ENCODE measurements around the gene ATP1B4.

Gene ATP1B4

DNA sequence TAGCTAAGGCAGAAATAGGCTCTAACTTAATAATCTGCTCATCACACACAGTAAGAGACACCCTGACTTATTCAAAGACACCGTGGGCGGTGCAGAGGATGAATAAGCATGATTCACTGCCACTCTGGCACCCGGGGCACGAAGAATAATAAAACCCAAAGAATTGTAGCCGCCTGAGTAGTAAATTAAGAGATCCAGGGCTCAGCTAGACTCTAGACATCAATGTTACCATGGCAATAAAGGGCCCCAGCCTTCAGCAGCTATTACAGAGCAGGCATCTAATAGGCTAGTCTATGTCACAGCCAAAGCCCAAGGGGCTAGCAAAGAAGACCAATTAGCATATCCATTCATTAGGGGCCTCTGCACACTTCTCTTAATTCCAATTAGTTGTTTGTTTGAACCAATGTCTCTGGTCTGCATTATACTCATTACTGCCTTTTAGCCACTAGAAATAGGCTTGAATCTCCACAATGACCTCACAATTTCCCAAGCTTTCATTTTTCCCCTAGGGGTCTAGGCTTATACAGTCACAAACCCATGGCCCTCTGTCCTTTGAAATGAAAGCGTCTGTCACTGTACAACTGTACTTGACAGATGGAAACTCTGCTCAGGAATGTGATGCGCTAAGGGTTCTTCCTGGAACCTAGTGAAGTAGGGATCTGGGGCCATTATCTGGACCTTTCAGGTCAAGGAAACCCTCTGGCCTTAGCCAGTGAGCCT, 3.0 kb upstream of the ATP1B4 start:
- Mint-ChIP-seq H3K4me1 (no peaks in the 10 kb centered on the region), H3K36me3 (no peaks in the 10 kb centered on the region), H3K4me3 (no peak overlapping the region), H3K27ac (no peak overlapping the region), H3K9me3 (no peaks in the 10 kb centered on the region)
- peak in 1 of 2 donors; percentile 2 for DNase-seq (ENCODE audit: low spot score in 2 of 2)
- peak; percentile 95 for ATAC-seq

DNA sequence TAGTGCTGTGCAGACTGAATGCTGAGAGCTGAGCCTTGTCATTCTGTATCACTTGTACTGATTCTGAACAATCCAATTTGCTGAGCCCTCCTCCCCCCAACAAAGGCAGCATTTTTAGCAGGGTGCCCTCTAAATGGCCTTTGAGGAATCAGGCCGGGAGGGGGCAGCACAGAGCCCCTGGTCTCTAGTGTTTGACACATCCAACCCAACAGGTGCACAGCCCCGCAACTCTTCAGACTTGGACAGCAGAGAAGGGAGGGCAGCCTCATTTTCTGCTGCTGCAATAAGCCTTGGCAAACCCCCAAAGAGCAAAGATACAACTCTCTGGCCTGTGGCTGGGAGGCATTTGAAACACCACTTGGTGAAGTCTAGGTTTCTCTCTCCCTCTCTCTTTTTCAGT, 3.4 kb downstream of the ATP1B4 start:
- Mint-ChIP-seq H3K27ac (no peak overlapping the region), H3K36me3 (no peaks in the 10 kb centered on the region), H3K4me1 (no peaks in the 10 kb centered on the region), H3K4me3 (no peak overlapping the region), H3K9me3 (no peaks in the 10 kb centered on the region)
- DNase-seq (ENCODE audit: low spot score in 2 of 2) (peak; percentile 15 to 54), ATAC-seq (peak; percentile 40)

DNA sequence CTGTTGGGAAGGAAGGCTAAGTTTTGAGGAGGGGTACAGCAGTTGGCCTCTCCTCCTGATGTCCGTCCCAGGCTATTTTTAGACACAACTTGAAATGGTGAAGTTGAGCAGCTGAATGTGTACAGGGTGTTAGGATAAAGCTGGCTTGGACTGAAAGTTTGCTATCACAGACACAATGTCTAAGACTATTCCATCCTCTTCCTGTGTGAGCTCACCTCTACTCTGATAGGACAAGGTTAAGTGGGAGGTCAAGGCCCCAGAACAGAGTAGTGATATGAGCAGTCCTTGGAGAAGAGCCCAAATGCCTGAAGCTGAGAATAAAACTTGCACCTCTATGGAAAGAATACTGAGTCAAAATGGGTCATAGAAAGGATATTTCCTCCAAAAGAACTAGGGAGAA, 4.1 kb downstream of the ATP1B4 start:
- no peak for ATAC-seq
- Mint-ChIP-seq H3K4me3 (no peak overlapping the region), H3K9me3 (no peaks in the 10 kb centered on the region), H3K36me3 (no peaks in the 10 kb centered on the region), H3K27ac (no peak overlapping the region), H3K4me1 (no peaks in the 10 kb centered on the region)
- no peak for DNase-seq (ENCODE audit: low spot score in 2 of 2)

DNA sequence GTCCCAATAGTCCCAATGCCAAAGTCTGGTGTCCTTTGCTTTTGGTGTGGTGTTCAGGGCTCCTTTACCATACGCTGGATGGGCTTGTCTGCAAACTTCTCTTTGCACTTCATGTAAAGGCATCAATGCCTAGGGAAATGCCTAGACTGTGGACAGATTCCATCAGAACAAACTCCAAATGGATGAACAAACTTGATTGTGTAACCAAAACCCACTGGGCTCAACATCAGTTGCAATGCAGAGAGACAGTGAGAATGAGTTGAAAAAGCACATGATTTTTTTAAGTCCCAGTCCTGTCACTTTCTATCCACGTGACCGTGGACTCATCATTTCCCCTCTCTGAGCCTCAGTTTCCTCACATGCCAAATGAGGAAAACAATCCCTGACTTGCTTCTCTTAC, 4.9 kb downstream of the ATP1B4 start:
- H3K4me1 Mint-ChIP-seq = no peaks in the 10 kb centered on the region
- DNase-seq (ENCODE audit: low spot score in 2 of 2) = no peak
- no peaks in the 10 kb centered on the region for H3K36me3 Mint-ChIP-seq
- no peaks in the 10 kb centered on the region for H3K9me3 Mint-ChIP-seq
- ATAC-seq = no peak
- H3K4me3 Mint-ChIP-seq = no peak overlapping the region
- no peak overlapping the region for H3K27ac Mint-ChIP-seq

DNA sequence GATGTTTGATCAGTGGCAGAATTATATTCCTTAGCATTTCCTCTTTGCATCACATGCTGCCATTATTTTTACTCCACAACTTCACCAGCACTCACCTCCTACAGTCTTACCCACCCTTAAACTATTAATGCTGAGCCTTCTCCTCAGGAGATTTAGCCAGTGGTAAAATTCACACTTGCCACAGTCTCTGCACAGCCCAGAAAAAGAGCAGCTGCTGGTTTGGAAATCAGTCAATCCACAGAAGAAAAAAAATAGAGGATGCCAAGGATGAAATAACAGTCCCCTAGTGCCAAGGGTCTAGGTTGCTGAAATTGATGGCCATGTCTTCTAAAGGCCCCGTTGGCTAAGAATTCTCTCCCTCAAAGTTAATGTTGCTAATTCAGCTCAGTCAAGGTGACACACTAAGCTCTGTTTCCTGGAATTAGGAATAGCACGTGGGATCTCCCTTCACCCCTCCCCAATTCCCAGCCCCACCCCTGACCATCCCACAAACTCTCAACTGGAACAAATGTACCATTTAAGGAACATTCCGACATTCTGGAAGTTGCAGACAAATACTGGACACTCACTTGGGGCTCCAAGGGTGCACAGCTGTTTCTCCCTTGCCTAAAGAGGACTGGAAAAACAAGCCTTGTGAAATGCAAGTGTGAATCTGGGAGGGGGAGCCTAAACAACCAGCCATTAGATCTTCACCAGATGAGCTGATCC, 5.7 kb downstream of the ATP1B4 start:
- H3K9me3 Mint-ChIP-seq = no peaks in the 10 kb centered on the region
- DNase-seq (ENCODE audit: low spot score in 2 of 2) (no peak), ATAC-seq (no peak)
- no peaks in the 10 kb centered on the region for H3K36me3 Mint-ChIP-seq
- H3K4me3 Mint-ChIP-seq = no peak overlapping the region
- H3K27ac Mint-ChIP-seq = no peak overlapping the region
- H3K4me1 Mint-ChIP-seq = no peaks in the 10 kb centered on the region

DNA sequence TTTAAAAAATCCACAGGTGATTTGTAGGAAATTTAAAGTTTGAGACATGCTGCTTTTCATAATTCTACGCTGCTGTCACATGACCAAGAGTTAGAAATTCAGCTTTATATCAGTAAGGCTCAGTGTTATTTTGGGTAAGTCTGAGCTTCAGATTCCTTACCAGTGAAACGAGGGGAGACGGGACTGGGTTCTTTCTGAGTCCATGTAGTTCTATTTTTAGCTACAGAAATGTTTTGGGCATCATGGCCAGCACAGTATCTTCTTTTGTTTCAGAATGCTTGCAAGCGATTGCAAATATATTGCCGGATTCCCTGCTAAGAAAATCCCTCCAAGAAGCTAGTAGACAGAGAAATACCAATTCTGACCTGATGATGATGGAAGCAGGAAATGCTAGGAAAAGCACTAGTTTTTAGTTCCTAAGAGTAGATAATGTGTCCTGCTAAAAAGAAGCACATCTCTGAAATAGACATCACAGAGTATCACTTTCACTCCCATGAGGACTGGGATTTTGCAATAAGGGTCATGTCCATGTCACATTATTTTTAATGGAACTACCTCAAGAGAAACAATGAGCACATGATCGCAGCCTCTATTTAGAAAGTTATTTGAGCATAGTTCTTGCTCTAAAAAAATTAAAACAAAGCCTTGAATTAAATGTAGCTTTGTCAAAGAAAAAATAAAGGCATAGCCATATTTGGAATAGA, 10.9 kb downstream of the ATP1B4 start:
- ATAC-seq = no peak
- H3K9me3 Mint-ChIP-seq = no peaks in the 10 kb centered on the region
- no peaks in the 10 kb centered on the region for H3K4me1 Mint-ChIP-seq

DNA sequence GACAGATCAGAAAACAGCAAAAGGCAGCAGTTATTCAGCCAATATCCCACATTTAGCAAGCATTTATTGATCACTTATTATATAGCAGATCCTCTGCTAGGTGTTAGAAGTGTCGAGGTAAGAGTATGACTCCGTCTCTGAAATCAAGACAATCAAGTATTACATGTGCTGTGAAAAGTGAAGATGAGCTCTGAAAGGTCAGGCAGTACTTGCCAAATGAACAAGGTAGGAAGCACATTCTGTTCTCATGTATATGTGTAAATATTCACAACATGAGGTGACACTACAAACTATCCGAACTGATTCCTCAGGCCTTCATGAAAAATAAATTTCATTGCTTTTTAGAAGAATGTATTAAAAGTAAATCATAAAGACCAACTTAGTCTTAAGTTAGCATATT, 15.3 kb downstream of the ATP1B4 start:
- no peaks in the 10 kb centered on the region for H3K9me3 Mint-ChIP-seq
- no peaks in the 10 kb centered on the region for H3K4me1 Mint-ChIP-seq

More for the DNA sequence above, 10.9 kb downstream of the ATP1B4 start:
- DNase-seq (ENCODE audit: low spot score in 2 of 2) = no peak
- no peak overlapping the region for H3K27ac Mint-ChIP-seq
- H3K4me3 Mint-ChIP-seq = no peak overlapping the region
- no peaks in the 10 kb centered on the region for H3K36me3 Mint-ChIP-seq

DNA sequence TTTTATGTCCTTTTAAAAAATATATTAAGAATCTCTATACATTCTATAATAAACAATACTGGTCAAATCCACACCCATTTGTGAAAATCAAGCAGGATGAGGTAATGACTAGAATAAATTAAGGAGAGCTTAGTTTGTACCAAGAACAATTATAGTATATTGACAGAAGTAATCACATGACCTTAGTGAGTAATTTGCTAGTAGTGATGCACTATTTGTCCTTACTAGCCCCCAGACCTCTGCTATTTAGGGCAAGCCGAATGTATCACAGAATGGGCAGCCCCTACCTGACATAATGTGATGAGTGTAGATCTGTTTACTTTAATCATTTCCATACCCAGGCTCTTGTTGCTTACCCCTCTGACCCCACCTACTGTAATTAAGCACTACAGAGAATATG, 15.8 kb downstream of the ATP1B4 start:
- Mint-ChIP-seq H3K4me3 (no peak overlapping the region), H3K27ac (no peak overlapping the region), H3K9me3 (no peaks in the 10 kb centered on the region), H3K36me3 (no peaks in the 10 kb centered on the region), H3K4me1 (no peaks in the 10 kb centered on the region)
- ATAC-seq (no peak), DNase-seq (ENCODE audit: low spot score in 2 of 2) (no peak)

More for the DNA sequence above, 15.3 kb downstream of the ATP1B4 start:
- ATAC-seq (no peak), DNase-seq (ENCODE audit: low spot score in 2 of 2) (no peak)
- no peaks in the 10 kb centered on the region for H3K36me3 Mint-ChIP-seq
- H3K27ac Mint-ChIP-seq = no peak overlapping the region
- H3K4me3 Mint-ChIP-seq = no peak overlapping the region

DNA sequence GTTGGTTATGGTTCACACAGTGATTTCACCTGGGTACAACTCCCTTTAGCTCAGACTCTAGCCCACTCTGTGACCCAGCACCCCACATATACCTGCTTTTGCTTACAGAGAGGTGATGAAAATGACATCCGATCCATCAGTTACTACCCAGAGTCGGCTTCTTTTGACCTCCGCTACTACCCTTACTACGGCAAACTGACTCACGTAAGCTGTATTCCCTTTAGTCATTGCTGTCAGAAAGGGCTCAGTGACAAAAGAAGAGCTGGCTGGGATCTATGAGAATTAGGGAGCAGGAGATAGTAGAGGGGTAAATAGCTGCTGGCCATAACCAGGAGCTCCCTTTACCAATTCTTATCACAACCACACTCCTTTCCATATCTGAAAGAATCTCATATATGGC, 16.7 kb downstream of the ATP1B4 start:
- Mint-ChIP-seq H3K4me1 (no peaks in the 10 kb centered on the region), H3K36me3 (no peaks in the 10 kb centered on the region), H3K9me3 (no peaks in the 10 kb centered on the region), H3K4me3 (no peak overlapping the region), H3K27ac (no peak overlapping the region)
- DNase-seq (ENCODE audit: low spot score in 2 of 2) (no peak), ATAC-seq (no peak)

DNA sequence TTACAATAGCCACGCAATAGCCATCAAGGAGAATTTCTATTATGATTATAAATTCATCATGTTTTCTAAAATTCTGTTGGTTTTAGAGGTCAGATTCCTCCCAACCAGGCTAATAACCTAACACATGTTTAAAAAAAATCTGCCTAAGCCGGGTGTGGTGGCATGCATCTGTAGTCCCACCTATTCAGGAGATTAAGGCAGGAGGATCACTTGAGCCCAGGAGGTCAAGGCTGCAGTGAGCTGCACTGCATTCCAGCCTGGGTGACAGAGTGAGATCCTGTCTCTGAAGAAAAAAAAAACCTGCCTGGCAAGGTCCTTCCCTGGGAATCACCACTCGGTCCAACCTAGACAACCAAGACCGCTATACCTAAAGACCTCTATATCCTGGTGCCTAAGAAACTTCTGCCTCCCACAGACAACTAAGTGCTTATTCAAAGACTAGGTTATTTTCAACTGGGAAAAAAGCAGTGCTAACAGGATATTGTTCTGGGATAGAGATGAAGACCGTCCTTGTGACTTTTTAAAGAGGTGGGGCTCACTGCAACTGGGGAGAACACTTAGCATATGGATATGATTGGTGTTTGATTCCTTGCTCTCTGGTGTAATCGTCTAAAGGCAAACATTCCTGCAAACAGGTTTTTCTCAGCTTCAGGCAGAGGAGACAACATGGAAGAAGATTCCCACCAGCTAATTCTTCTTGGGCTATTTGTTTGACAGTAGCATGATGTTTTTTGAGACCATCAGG, 18.2 kb downstream of the ATP1B4 start:
- no peaks in the 10 kb centered on the region for H3K36me3 Mint-ChIP-seq
- H3K4me1 Mint-ChIP-seq = no peaks in the 10 kb centered on the region
- H3K4me3 Mint-ChIP-seq = no peak overlapping the region
- DNase-seq (ENCODE audit: low spot score in 2 of 2) (no peak), ATAC-seq (no peak)
- H3K9me3 Mint-ChIP-seq = no peaks in the 10 kb centered on the region
- H3K27ac Mint-ChIP-seq = no peak overlapping the region

DNA sequence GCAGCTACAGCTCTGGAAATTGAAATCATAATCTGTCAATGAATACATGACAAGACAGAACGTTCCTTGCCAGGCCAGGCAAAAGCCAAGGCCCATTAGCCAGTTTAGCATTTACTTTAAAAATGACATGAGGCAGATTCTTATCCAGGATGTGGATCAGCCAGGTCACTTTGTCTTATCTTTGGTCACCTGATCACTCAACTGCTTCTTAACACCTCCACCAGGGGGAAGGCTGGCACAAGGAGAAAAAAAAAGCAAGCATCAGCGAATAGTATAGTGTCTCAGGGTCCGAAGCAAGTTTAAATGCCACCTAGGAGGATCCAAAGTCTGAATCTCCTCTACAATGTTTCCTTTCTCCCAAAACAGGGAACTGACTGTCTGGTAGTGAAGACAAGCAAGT, 18.8 kb downstream of the ATP1B4 start:
- Mint-ChIP-seq H3K4me1 (no peaks in the 10 kb centered on the region), H3K36me3 (no peaks in the 10 kb centered on the region), H3K4me3 (no peak overlapping the region), H3K9me3 (no peaks in the 10 kb centered on the region), H3K27ac (no peak overlapping the region)
- peak; percentile 62 for ATAC-seq
- DNase-seq (ENCODE audit: low spot score in 2 of 2) = no peak

DNA sequence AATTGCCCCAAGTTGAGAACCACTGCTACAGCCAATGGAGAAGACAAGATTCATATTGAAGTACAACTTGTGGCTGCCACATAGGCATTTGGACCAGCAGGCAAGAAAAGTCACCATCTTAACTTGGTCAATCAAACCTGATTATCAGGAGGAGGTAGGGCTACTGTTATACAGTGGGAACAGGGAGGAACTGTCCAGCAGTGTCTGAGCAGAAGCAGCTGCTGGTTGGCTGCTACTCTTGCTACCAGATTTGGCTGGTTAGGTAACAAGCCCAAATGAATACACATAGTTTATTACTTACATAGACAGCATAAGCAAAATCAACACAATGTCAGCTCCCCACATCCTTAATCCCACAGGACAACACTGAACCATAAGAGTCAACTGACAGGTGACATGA, 39.4 kb downstream of the ATP1B4 start:
- H3K4me1 Mint-ChIP-seq = no peaks in the 10 kb centered on the region
- no peaks in the 10 kb centered on the region for H3K9me3 Mint-ChIP-seq
- peaks cover 4% of the 10 kb centered on the region for H3K36me3 Mint-ChIP-seq
- H3K27ac Mint-ChIP-seq = no peak overlapping the region
- ATAC-seq = no peak
- DNase-seq (ENCODE audit: low spot score in 2 of 2) = no peak
- H3K4me3 Mint-ChIP-seq = no peak overlapping the region

DNA sequence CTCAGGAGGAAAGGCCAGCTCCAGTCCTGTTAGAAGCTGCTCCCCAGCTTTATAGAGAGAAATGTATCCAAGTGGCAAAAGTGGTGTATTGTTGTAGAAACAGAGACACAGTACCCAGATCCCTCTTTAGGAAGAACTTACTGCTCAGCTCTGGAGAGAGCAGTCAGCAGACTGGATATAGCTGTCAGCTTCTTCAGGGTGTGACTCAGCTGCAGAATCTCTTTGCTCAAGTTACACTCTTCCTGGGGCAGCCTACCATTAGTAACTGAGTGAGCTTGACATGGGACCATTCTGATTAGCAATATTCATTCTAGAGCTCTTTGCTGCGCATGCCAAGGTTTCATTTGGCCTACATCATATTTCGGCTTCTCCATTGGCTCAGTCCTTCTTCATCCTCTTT, 40.5 kb downstream of the ATP1B4 start:
- Mint-ChIP-seq H3K36me3 (peaks cover 5% of the 10 kb centered on the region), H3K4me3 (no peak overlapping the region), H3K4me1 (no peaks in the 10 kb centered on the region), H3K9me3 (no peaks in the 10 kb centered on the region), H3K27ac (no peak overlapping the region)
- ATAC-seq = no peak
- no peak for DNase-seq (ENCODE audit: low spot score in 2 of 2)

DNA sequence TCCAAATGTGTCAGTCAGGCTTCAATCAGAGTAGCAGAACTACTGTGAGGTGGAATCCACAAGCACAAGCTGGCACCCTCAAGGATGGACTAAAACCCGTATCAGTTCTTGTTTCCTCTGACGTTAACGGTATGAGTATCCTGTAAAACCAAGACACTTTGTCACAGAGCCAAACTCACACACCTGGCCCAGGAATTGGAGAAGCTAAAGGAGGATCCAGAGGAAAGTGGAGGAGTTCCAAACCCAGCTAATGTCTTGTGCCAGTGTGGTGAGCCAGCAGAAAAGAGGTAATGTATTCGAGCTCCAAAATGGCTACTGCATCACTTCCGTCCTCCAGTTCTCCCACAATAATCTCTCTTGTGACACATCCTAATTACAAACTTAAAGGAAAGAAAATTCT, 44.7 kb downstream of the ATP1B4 start:
- peaks cover 5% of the 10 kb centered on the region for H3K36me3 Mint-ChIP-seq
- no peaks in the 10 kb centered on the region for H3K4me1 Mint-ChIP-seq
- no peaks in the 10 kb centered on the region for H3K9me3 Mint-ChIP-seq
- no peak for ATAC-seq
- H3K27ac Mint-ChIP-seq = no peak overlapping the region
- no peak overlapping the region for H3K4me3 Mint-ChIP-seq
- DNase-seq (ENCODE audit: low spot score in 2 of 2) = no peak

DNA sequence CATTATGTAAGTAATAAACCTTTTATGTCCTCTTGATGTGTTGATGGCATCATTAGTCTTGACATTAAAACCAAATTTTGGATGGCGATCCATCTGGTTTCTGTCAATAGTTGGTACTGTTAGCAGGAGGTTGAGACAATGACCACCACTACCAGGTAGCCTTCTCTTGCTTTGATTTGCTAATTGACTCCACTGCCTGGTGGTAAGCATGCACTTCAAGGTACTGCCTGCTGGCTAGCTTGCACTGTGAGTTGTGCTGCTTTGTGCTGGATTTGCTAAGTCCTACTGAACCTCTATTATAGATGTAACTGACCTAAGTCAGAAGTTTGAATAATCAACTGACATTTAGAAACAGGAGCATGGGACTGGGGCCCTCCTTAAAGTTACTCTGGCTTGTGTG, 46.3 kb downstream of the ATP1B4 start:
- DNase-seq (ENCODE audit: low spot score in 2 of 2) (no peak), ATAC-seq (no peak)
- Mint-ChIP-seq H3K27ac (no peak overlapping the region), H3K4me3 (no peak overlapping the region), H3K4me1 (no peaks in the 10 kb centered on the region), H3K36me3 (peaks cover 5% of the 10 kb centered on the region), H3K9me3 (no peaks in the 10 kb centered on the region)

All from stimulated activated effector memory CD8-positive, alpha-beta T cell treated with anti-CD3 and anti-CD28 coated beads, Interleukin-12 subunit alpha, Interleukin-12 subunit beta, amount 100 ng/mL, for 72 hours (primary cell).